ENCODE measurements around the gene RABGAP1L.

The RABGAP1L gene

GRCh38 chr1:174204697-174205308 is 45.5 kb downstream of the RABGAP1L start:
- no peak for DNase-seq

- no peak for DNase-seq
Observed at GRCh38 chr1:174206148-174206836, 47.0 kb downstream of the RABGAP1L start.

DNA sequence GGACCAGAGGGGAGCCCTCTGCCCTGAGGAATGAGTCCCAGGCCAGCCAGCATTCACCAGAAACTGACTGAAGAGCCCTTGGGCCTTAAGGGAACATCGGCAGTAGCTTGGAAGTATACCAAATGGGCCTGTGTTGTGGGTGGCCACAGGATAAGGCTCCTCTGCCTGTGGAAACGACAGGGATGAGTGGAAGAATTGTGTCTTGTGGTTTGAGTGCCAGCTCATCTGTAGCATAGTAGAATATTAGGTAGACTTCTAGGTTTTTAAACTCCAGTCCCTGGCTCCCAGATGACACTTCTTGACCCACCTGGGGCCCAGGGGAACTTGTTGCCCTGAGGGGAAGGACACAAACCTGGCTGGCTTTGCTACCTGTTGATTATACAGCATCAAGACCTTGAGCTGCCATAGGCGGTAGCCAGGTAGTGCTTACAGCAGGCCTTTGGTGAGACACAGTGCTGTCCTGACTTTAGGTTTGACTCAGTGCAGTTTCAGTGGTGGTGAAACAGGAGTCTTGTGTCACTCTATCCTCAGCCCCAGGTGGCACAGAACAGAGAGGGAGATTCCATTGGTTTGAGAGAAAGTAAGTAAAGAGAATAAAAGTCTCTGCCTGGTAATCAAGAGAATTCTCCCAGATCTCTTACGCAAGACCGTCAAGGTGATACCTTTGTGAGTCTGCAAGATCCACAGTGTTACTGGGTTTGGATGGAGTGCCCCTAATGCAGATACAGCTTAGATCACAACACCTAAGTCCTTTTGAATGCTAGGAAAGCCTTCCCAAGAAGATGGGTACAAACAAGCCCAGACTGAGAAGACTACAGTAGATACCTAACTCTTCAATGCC is 50.2 kb downstream of the RABGAP1L start:
- no peak for DNase-seq

DNA sequence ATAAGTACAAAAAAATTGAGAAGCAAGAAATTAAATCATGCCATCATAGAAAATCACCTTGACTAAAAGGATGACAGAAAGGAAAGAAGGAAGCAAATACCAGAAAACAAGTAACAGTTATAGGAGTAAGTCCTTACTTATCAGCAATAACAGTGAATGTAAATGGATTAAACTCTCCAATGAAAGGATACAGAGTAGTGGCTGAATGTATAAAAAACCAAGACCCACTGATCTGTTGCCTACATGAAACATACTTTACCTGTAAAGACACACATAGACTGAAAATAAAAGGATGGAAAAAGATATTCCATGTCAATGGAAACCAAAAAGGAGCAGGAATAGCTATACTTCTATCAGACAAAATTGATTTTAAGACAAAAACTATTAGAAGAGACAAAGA is 52.2 kb downstream of the RABGAP1L start:
- DNase-seq: no peak

- no peak for DNase-seq
Observed at GRCh38 chr1:174215766-174216165, 56.4 kb downstream of the RABGAP1L start.

GRCh38 chr1:174217248-174217647 is 57.9 kb downstream of the RABGAP1L start:
- no peak for DNase-seq

GRCh38 chr1:174217787-174218574 is 58.7 kb downstream of the RABGAP1L start:
- peak; percentile 28 for DNase-seq

- no peak for DNase-seq
Observed at GRCh38 chr1:174218983-174219382, 59.7 kb downstream of the RABGAP1L start.

GRCh38 chr1:174219606-174220370 is 60.5 kb downstream of the RABGAP1L start:
- DNase-seq: no peak

- DNase-seq: no peak
Observed at GRCh38 chr1:174221681-174222080, 62.4 kb downstream of the RABGAP1L start.

- no peak for DNase-seq
Observed at GRCh38 chr1:174222166-174222949, 63.0 kb downstream of the RABGAP1L start.

DNA sequence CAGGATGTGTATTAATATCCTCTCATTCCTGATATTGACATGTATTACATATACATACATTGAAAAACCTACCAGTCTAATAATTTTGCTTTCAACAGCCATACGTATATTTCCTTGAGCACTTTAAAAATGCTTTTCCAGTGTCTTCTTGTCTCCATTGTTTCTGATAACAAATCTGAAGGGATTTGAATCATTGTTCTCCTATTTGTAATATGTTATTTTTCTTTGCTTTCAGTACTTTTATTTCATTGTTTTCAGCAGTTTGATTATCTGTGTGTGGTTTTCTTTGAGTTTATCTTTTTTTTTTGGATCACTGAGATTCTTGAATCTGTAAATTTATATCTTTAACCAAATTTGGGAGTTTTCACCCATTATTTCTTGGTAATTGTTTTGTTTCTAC is 65.3 kb downstream of the RABGAP1L start:
- DNase-seq: no peak

- no peak for DNase-seq
Observed at GRCh38 chr1:174225499-174226204, 66.3 kb downstream of the RABGAP1L start.

DNA sequence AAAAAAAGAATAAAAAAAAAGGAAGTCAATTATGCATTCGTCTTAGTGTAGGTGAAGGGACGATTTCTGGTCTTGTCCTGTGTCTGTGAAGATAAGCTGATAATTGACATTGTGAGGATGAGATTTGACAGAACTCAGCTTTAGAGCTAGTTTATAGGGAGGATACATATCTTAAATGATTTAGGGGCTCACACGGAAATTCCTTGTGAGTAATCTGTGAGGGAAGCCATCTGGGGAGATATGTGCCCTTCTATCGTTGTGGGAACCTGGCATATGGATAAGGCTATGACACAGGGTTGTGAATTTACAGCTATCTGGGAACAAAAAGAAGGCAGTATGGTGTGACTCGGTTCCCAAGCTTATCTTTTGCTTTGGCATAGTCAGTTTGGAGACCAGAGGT is 71.1 kb downstream of the RABGAP1L start:
- DNase-seq: no peak

DNA sequence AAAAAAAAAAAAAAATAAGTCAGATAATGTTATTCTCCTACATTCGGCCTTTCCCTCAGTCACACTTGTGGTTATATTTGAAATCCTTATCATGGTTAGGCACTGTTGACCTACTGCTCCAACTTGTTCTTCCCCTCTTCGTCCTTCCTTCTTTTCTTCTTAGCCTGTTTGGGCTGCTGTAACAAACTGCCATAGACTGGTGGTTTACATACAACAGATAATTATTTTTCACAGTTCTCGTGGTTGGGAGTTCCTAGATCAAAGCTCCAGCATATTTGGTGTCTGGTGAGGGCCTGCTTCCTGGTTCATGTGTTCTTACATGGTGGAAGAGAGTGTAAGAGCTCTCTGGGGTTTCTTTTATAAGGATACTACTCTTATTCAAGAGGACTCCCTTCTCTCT is 73.4 kb downstream of the RABGAP1L start:
- no peak for DNase-seq

- peak; percentile 25 for DNase-seq
Observed at GRCh38 chr1:174238845-174239501, 79.7 kb downstream of the RABGAP1L start.

DNA sequence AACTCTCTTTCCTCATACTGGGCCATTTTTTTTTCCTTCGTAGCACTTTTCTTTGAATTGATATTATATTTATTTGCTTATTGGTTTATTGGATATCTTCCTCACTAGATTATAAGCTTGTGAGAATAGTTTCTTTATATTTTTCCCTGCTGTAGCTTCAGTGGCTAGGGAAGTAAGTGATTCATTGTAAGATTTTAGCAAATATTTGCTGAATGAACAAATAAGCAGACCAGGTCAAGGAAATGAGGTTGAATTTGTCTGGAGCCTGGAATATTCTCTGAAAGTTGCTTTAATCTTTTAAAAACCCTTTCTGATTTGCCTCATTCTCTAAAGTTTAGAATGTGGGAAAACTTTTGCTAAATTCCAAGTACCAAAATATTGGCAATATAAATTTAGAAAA is 80.2 kb downstream of the RABGAP1L start:
- no peak for DNase-seq

DNA sequence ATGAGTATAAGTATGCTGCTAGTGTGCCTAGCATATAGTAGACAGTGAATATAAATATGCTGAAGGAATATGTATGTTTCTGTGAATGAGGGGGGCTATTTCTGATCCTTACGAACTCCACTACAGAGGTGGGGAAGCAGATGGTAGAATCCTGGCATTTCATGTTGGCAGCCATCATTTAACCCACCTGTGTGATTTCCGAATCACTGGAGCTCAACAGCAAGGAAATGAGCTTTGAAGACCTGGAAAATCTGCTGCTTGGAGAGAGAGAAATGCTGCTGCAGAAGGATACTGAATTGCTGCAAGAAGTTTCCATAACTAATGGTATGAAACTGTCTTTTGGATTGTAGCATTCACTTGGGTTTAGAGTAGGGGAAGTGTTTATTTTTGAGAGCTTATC is 83.5 kb downstream of the RABGAP1L start:
- no peak for DNase-seq

DNA sequence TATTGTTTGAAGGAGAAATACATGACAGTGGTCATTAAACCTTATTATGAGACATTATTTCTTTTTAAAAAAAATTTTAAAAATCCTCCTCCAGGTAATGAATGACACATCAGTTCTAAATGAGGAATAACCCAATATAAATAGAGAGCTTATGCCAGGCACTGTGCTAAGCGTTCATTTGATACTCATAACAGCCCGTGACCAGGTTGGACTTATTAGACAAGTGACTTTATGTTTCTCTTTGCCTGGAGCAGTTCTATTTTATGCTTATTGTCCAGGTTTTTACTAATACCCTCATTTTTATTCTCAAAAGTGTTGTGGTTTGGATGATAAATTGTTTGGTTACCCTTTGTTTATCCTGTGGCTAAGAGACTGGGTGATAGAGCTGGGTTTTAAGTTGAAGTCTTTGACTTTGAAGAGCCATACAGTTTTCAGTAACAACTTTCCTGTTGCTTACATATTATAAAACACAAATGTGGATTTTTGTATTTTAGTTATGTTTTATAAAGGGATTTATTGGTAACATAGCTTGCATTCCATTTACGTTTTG is 84.2 kb downstream of the RABGAP1L start:
- no peak for DNase-seq

DNA sequence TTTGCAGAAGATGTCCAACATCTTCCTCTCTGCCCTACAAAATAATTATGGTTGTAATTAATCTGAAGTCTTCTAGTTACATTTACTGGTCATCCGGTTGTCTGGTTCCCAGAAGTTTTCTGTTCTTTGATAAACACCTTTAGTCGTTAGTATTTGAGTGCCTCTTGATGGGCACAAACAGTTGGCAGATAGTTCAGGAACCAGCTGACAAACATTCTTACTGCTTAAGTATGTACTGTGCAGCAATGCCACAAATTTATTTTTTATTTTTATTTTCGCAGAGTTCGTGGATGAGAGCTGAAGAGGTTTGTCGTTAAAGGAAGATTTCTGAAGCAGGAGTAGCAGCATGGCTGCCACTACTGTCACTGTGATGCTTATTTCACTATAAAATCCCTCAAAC is 84.7 kb downstream of the RABGAP1L start:
- no peak for DNase-seq
